Activated CD8-positive, alpha-beta T cell treated with anti-CD3 and anti-CD28 coated beads for 36 hours (primary cell): ENCODE results near the gene NAA15. TPM values are rescaled to one million over a fixed set of nuclear protein-coding genes. Genes with fewer than 3 reads are reported as not detected.
"Not testable (repeated sequence)": the region's sequence is repeated elsewhere in the genome, so short reads cannot be mapped to it uniquely, and the experiment has no call there.

Experiments
- ATAC-seq: fragments of 200-7000 bp; cut with Tn5 transposase; one replicate; pipeline ENCODE4 v1.10.0; 2021; ENCODE audit warnings: mild to moderate bottlenecking, moderate library complexity
- CTCF ChIA-PET: fragments of 350-600 bp; sonication (Branson Sonifier 250); formaldehyde crosslinking; loops from one replicate; lab custom pipeline; 2021; ENCODE audit warnings: antibody characterized with exemption; lab: Charles Lee
- POLR2A ChIA-PET: fragments of 350-600 bp; sonication (Branson Sonifier 250); formaldehyde crosslinking; loops from one replicate; lab custom pipeline; 2021; ENCODE audit warnings: antibody characterized with exemption; lab: Charles Lee
- DNase-seq: peaks from one replicate; pipeline ENCODE4 v3.0.0-alpha.2; 2020
- H3K27ac Mint-ChIP-seq: one replicate; pipeline ENCODE4 v1.8.0; 2021; ENCODE audit warnings: mild to moderate bottlenecking, mixed read lengths
- H3K27me3 Mint-ChIP-seq: one replicate; pipeline ENCODE4 v1.8.0; 2021; ENCODE audit warnings: mixed read lengths
- H3K36me3 Mint-ChIP-seq: one replicate; pipeline ENCODE4 v1.8.0; 2021; ENCODE audit warnings: low read depth, mixed read lengths
- H3K4me1 Mint-ChIP-seq: one replicate; pipeline ENCODE4 v1.8.0; 2021; ENCODE audit warnings: low read depth, mixed read lengths
- H3K4me3 Mint-ChIP-seq: one replicate; pipeline ENCODE4 v1.8.0; 2021; ENCODE audit warnings: mild to moderate bottlenecking, moderate library complexity, mixed read lengths
- H3K9me3 Mint-ChIP-seq: one replicate; pipeline ENCODE4 v1.8.0; 2021; ENCODE audit warnings: mixed read lengths
- intact Hi-C: fragments of 100-400 bp; cut with micrococcal nuclease; formaldehyde crosslinking; loops from one replicate; pipeline ENCODE4 v1.10.0; 2022
- total RNA-seq, 2 experiments: library from RNA; stranded (reverse); gene quantifications; one replicate each; pipeline ENCODE4 v1.2.3, GENCODE V29; 2021
- TF ChIP-seq, protein P1 (sequence below): fragments of 200-600 bp; IDR thresholded peaks from one replicate; pipeline ENCODE4 v1.8.0; 2022; ENCODE audit warnings: antibody characterized with exemption, mild to moderate bottlenecking

The NAA15 gene
- total RNA-seq, 2 experiments from 2014 or later, result 113 to 114 TPM

DNA sequence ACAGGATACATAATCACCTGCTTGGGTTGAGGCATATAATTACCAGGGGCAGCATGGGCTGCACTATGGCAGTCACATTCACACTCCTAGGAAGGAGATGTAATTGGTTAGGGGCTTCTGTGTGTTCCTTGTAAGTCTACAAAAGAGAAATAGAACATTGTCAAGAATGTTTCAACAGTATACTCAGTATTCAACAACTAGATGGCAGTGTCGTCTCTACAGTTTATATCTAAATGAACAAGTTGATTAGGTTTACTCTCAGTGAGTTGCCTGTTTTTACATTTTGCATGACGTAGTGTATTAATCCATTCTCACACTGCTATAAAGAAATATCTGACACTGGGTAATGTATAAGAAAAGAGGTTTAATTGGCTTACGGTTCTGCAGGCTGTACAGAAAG, 102.2 kb downstream of the NAA15 start:
- ChIA-PET POLR2A (no interaction called here), CTCF (interaction anchor here (0.9 to 1.0 kb wide), 2 partner anchors 13 to 125 kb away, joined by 3 read pairs; no protein-coding TSS in a partner anchor)
- no peak overlapping the region for H3K4me3 Mint-ChIP-seq
- intact Hi-C loops, result no loop called here
- no peak overlapping the region for H3K27ac Mint-ChIP-seq
- no peaks in the 10 kb centered on the region for H3K9me3 Mint-ChIP-seq
- DNase-seq (no peak), ATAC-seq (no peak)
- H3K4me1 Mint-ChIP-seq, result no peaks in the 10 kb centered on the region
- peaks cover 4% of the 10 kb centered on the region for H3K36me3 Mint-ChIP-seq
- H3K27me3 Mint-ChIP-seq, result no peaks in the 10 kb centered on the region
- TF ChIP-seq, protein P1, sequence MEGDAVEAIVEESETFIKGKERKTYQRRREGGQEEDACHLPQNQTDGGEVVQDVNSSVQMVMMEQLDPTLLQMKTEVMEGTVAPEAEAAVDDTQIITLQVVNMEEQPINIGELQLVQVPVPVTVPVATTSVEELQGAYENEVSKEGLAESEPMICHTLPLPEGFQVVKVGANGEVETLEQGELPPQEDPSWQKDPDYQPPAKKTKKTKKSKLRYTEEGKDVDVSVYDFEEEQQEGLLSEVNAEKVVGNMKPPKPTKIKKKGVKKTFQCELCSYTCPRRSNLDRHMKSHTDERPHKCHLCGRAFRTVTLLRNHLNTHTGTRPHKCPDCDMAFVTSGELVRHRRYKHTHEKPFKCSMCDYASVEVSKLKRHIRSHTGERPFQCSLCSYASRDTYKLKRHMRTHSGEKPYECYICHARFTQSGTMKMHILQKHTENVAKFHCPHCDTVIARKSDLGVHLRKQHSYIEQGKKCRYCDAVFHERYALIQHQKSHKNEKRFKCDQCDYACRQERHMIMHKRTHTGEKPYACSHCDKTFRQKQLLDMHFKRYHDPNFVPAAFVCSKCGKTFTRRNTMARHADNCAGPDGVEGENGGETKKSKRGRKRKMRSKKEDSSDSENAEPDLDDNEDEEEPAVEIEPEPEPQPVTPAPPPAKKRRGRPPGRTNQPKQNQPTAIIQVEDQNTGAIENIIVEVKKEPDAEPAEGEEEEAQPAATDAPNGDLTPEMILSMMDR, result no peak

DNA sequence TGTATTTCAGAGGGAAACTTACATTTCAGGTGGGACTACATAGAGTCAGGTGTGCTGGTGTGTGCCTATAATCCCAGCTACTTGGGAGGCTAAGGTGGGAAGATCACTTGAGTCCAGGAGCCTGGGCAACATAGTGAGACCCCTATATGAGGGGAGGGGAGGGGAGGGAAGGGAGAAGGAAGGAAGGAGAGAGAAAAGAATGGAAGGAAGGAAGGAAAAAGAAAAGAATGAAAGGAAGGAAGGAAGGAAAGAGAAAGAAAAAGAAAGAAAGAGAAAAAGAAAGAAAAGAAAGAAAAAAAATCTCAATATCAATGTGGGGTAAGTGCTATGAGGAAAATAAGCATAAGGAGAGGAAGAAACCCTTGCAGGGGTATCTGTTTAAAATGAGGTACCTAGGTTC, 109.0 kb downstream of the NAA15 start:
- TF ChIP-seq, protein P1, result no peak
- ChIA-PET POLR2A (no interaction called here), CTCF (no interaction called here)
- Mint-ChIP-seq H3K36me3 (peaks cover 26% of the 10 kb centered on the region), H3K4me3 (no peak overlapping the region), H3K27ac (no peak overlapping the region), H3K9me3 (peaks cover 6% of the 10 kb centered on the region), H3K27me3 (no peaks in the 10 kb centered on the region), H3K4me1 (no peaks in the 10 kb centered on the region)
- intact Hi-C loops, result no loop called here
- DNase-seq (no peak), ATAC-seq (no peak)

DNA sequence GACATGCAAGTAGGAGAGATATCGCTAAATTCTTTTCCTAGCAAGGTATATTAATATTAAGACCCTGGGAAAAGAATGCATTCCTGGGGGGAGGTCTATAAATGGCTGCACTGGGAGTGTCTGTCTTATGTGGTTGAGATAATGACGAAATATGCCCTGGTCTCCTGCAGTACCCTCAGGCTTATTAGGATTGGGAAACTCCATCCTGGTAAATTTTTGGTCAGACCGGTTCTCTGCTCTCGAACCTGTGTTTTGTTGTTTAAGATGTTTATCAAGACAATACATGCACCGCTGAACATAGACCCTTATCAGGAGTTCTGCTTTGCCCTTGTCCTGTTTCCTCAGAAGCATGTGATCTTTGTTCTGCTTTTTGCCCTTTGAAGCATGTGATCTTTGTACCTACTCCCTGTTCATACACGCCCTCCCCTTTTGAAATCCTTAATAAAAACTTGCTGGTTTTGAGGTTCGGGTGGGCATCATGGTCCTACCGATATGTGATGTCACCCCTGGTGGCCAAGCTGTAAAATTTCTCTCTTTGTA, 113.4 kb downstream of the NAA15 start:
- ATAC-seq, H3K27me3 Mint-ChIP-seq, CTCF ChIA-PET, H3K27ac Mint-ChIP-seq, H3K9me3 Mint-ChIP-seq, DNase-seq, POLR2A ChIA-PET, H3K4me3 Mint-ChIP-seq: not testable (repeated sequence)
- H3K36me3 Mint-ChIP-seq, result peaks cover 29% of the 10 kb centered on the region
- H3K4me1 Mint-ChIP-seq, result peaks cover 10% of the 10 kb centered on the region
- intact Hi-C loops, result loop anchor here (5.0 kb wide), 1 partner anchor 118 kb away; no protein-coding TSS in a partner anchor

DNA sequence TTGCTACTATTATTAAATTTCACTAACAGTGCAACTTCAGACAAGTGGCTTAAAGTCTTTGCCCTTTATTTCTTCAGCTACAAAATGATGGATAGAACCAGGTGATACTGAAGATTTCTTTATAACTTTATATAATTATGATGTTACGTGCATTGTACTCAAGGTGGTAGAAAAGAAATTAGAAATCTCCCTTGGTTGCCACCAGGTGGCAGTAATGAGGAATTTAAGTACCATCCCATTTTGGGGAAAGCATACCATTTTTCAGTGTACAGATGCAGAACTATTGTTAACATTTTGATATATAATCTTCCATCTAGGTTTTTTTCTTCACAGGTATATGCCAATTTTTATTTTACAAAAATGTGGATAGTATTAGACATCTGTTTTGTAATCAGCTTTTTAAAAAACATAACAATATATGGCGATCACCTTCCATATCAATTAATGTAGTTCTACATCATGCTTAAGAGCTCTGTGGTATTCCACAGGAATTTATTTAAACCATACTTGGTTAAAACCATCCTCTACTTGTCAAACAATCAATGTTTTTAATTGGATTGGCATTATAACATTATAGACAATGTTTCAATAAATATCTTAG, 114.9 kb downstream of the NAA15 start:
- H3K27ac Mint-ChIP-seq, result no peak overlapping the region
- peak; percentile 24 for DNase-seq
- H3K27me3 Mint-ChIP-seq, result no peaks in the 10 kb centered on the region
- H3K4me3 Mint-ChIP-seq, result no peak overlapping the region
- ChIA-PET CTCF (interaction anchor here (0.6 to 1.8 kb wide), 18 partner anchors 9 to 236 kb away, joined by 3 to 12 read pairs (median 4); no protein-coding TSS in a partner anchor), POLR2A (interaction anchor here (1.0 kb wide), 1 partner anchor 10 kb away, joined by 3 read pairs; no protein-coding TSS in a partner anchor)
- peaks cover 12% of the 10 kb centered on the region for H3K4me1 Mint-ChIP-seq
- TF ChIP-seq, protein P1, result peak; percentile 83
- peaks cover 6% of the 10 kb centered on the region for H3K9me3 Mint-ChIP-seq
- ATAC-seq, result no peak
- peaks cover 38% of the 10 kb centered on the region for H3K36me3 Mint-ChIP-seq
- intact Hi-C loops, result loop anchor here (5.0 kb wide), 1 partner anchor 116 kb away; no protein-coding TSS in a partner anchor

GRCh38 chr4:139419388-139419914, 118.1 kb downstream of the NAA15 start:
- POLR2A ChIA-PET, result interaction anchor here (1.0 kb wide), 1 partner anchor 184 kb away, joined by 3 read pairs; no protein-coding TSS in a partner anchor
- DNase-seq (peak; percentile 44), ATAC-seq (peak; percentile 90)
- Mint-ChIP-seq H3K27ac (peak overlapping the region; percentile 55), H3K4me1 (peaks cover 12% of the 10 kb centered on the region), H3K27me3 (no peaks in the 10 kb centered on the region), H3K4me3 (no peak overlapping the region), H3K9me3 (peaks cover 9% of the 10 kb centered on the region), H3K36me3 (peaks cover 23% of the 10 kb centered on the region)
- CTCF ChIA-PET, result interaction anchor here (0.9 to 2.1 kb wide), 3 partner anchors 33 to 112 kb away, joined by 3 to 10 read pairs (median 3); no protein-coding TSS in a partner anchor
- intact Hi-C loops, result loop anchor here (5.0 kb wide), 1 partner anchor 113 kb away; no protein-coding TSS in a partner anchor
- TF ChIP-seq, protein P1, result no peak
